Measurements from ENCODE around the gene TAC4.
A peak's percentile ranks its signal among the peaks of the same experiment; 100 is the strongest.

The TAC4 gene

GRCh38 chr17:49848019-49848473 is at the start of gene TAC4:
TSS of gene TAC4 (minus strand) at chr17:49848069. CDS start at chr17:49848017, 52 bp downstream.
- no peak for DNase-seq

DNA sequence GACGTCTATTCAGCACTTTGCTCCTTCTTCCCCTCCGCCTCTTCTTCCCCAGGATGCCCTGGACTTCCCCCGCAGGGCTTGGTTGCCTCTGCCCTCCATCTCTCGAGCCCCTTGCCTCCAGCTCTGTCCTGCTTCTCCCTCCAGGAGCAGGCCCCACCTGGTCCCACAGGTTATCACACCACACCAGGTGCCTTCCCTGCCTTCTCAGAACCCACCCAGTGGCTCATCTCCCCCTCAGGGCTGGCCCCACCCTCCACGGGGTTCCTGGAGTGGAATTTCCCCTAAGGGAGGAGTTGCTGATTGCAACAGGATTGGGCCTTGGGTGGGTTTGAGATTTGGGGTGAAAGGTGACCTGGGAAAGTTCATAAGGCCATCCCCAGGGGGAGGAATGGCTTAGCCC is 49.0 kb upstream of the TAC4 start:
- DNase-seq = no peak

- no peak for DNase-seq
Observed at GRCh38 chr17:49896222-49896621, 48.4 kb upstream of the TAC4 start.

DNA sequence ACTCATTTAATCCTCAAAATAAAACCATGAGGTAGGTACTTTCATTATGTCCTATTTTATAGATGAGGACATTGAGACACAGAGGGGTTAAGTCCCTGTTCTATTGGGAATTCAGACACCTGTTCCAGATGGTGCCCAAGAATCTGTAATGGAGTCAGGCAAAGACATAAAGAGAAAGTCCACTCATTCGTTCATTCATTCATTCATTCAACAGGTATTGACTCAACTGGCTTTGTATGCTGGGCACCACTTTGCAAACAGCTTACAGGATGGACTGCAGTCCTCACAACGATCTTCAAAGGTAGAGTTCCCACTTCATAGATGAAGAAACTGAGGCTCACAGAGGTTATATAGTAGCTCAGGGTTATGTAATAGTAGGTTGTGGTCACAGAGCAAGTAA is 47.9 kb upstream of the TAC4 start:
- no peak for DNase-seq

DNA sequence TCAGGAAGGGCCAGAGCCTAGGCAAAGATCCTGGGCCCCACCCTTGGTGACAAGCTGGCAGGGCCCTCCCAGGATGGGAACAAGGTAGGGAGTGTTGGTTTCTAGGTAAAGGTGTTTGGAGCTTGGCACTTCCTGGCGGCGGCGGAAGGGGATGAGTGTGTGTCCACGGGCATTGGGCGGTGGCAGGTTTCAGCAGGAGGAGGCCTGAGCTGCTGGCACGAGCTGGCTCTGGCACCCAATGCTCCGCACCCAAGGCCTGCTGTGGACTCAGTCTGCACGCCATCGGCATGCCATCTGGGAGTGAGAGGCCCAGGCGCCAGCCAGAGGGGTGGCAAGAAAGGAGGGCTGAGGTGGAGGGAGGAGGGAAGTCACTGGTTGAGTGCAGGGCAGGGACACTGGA is 46.9 kb upstream of the TAC4 start:
- no peak for DNase-seq

- no peak for DNase-seq
Observed at GRCh38 chr17:49891694-49892389, 44.0 kb upstream of the TAC4 start.

GRCh38 chr17:49891271-49891670 is 43.4 kb upstream of the TAC4 start:
- no peak for DNase-seq

GRCh38 chr17:49890852-49891251 is 43.0 kb upstream of the TAC4 start:
- no peak for DNase-seq

- DNase-seq = no peak
Observed at GRCh38 chr17:49890077-49890821, 42.4 kb upstream of the TAC4 start.

- DNase-seq = no peak
Observed at GRCh38 chr17:49889500-49889899, 41.6 kb upstream of the TAC4 start.

- no peak for DNase-seq
Observed at GRCh38 chr17:49887744-49888360, 40.0 kb upstream of the TAC4 start.

- DNase-seq = no peak
Observed at GRCh38 chr17:49887086-49887743, 39.3 kb upstream of the TAC4 start.

DNA sequence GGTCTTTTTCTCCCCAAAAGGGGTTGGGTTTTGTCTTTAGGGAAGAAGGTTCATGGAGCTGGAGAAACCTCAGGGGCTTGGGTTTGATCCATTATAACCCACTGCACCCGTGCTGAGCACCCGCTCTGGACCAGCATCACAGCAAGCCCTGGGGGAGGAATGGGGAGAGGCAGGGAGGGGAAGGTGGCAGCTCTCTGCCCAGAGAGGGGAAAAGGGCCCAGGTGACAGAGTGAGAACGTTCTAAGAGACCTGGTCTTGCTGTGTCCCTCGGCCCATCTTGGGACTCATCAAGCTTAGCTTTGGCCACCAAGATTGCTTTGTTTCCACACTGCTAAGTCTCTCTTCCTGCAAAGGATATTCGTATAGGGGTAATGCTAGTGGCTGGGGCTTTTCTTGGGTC is 38.2 kb upstream of the TAC4 start:
- DNase-seq = no peak

- DNase-seq = peak; percentile 62
Observed at GRCh38 chr17:49882434-49882833, 34.6 kb upstream of the TAC4 start.

DNA sequence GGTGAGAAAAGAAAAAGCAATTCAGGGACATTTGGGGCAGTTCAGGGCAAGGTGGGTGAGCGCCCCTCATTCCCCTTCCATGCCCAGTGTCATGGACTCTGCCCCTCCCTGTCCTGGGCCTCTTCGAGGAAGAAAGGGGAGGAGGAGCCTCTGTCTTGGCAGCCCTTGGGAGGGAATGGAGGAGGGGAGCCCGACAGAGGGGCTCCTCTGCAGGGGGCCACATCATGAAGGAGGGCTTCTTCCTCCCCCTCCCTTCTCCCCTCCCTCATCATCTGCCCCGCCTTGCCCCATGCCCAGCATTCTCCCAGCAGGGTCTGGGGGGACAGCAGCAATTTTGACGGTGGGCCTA is 33.2 kb upstream of the TAC4 start:
- no peak for DNase-seq

- peak; percentile 57 for DNase-seq
Observed at GRCh38 chr17:49880291-49881053, 32.6 kb upstream of the TAC4 start.

- no peak for DNase-seq
Observed at GRCh38 chr17:49878931-49879904, 31.3 kb upstream of the TAC4 start.

DNA sequence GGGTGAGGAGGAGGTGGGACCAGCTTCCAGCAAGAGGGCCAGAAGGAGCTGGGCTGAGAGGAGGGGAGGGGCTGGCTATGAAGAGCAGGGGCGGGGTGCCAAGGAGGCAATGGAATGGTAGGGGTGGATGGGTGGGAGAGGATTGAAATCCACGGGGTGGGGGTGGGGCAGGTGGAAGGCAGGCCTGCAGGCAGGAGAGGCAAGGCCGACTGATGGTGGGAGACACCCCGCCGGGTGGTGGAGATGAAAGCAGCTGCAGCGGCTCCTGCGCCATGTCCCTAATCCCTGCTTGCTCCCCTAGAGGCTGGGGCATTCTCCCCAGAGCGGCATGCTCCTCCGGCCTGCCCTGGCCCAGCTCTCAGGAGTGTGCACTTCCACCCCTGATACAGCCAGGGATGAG is 27.8 kb upstream of the TAC4 start:
- no peak for DNase-seq

DNA sequence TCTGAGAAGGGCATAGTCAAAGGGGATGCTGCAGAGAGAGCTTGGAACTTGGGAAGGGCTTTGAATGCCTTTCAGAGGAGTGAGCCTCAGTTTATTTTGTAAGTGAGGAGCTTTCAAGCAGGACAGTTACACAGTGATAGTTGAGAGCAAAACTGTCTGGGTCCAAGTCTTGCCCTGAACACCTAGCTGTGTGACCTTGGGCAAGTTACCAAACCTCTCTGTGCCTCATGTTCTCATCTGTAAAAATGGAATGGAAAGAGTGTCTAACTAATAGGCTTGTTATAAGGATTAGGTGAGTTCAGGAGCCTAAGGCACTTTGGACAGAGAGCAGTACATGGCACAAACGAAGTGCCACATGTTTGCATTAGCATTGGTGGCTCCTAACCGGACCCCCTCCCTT is 27.0 kb upstream of the TAC4 start:
- no peak for DNase-seq

DNA sequence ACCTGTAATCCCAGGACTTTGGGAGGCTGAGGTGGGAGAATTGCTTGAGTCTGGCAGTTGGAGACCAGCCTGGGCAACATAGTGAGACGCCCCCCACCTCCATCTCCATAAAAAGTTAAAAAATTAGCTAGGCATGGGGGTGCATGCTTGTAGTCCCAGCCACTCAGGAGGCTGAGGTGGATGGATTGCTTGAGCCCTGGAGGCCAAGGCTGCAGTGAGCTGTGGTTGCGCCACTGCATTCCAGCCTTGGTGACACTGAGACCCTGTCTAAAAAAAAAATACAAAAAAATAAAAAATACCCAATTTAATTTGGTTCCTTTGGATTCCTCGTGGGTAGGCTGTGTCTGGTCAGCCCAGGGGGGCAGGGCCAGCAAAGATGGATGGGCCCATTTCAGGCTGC is 26.1 kb upstream of the TAC4 start:
- DNase-seq = no peak

DNA sequence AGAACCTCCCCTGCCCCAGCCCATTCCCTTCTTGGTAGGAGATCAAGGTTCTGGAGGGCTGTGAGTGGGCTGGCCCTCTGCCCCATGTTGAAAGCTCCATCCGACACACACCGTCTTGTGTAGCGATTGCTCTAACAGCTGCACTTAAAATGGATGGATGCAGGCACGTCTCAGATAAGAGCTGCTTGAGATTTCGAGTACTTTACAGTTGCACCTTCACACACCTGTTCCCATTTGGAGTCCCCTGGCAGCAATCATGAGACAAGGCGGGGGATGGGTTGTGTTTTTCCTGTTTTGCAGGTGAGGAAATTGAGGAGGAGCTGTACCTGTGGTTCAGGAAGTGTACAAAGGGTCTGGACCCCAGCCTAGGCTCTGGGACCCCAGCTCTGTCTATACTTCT is 25.6 kb upstream of the TAC4 start:
- peak; percentile 83 for DNase-seq
